Activated CD4-positive, alpha-beta T cell treated with anti-CD3 and anti-CD28 coated beads, Interleukin-2, amount 50 U/mL, for 1 hour (primary cell): ENCODE measurements around the gene TMEM89.

ENCODE experiments used
- DNase-seq: peaks from one replicate; pipeline ENCODE4 v3.0.0-alpha.2; 2020

Gene TMEM89, protein sequence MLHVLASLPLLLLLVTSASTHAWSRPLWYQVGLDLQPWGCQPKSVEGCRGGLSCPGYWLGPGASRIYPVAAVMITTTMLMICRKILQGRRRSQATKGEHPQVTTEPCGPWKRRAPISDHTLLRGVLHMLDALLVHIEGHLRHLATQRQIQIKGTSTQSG

DNA sequence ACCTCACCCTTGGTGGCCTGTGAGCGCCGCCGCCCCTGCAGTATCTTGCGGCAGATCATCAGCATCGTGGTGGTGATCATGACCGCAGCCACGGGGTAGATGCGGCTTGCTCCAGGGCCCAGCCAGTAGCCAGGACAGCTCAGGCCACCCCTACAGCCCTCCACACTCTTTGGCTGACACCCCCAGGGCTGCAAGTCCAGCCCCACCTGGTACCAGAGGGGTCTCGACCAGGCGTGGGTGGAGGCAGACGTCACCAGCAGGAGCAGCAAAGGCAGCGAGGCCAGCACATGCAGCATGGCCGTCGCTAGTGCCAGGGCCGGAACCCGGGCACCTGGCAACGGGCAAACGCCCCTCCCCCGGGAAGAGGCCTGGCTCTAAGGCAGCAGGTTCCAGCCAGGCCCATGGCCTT lies at the start of gene TMEM89:
Gene TMEM89, minus strand, starts transcription at position 309 of the 409 bp plus-strand sequence. Its CDS starts 13 bp downstream, at position 296.
- DNase-seq: no peak

DNA sequence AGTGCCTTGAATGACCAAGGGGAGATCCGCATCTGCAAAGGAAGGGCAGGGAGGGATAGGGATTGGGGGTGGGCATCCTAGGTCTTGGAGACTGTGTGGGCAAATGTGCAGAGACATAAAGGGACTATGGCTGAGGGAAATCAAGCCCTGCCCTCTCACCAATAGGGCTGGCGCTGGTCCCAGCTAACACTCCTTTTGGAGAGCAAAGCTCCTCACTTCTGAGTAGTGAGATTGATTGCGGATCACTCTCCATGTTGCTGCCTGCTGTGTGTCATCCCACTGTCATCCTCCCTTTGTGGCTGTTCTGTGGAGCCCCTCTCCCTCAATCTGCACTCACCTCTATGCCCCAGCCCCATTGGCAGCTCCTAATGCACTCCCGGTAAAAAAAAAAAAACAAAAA lies 43.4 kb upstream of the TMEM89 start:
- DNase-seq: no peak

DNA sequence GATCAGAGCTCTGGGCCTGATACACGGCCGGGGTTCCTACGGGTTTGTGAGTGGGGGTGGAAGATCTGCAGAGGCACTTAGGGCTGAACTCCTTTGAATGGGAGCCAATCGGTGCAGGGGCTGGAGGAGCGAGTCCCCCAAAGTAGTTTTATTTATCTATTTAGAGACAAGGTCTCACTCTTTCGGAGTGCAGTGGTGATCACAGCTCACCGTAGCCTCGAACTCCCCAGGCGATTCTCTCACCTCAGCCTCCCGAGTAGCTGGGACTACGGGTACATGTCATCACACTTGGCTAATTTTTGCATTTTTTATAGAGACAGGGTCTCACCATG lies 42.7 kb upstream of the TMEM89 start:
- DNase-seq: no peak

DNA sequence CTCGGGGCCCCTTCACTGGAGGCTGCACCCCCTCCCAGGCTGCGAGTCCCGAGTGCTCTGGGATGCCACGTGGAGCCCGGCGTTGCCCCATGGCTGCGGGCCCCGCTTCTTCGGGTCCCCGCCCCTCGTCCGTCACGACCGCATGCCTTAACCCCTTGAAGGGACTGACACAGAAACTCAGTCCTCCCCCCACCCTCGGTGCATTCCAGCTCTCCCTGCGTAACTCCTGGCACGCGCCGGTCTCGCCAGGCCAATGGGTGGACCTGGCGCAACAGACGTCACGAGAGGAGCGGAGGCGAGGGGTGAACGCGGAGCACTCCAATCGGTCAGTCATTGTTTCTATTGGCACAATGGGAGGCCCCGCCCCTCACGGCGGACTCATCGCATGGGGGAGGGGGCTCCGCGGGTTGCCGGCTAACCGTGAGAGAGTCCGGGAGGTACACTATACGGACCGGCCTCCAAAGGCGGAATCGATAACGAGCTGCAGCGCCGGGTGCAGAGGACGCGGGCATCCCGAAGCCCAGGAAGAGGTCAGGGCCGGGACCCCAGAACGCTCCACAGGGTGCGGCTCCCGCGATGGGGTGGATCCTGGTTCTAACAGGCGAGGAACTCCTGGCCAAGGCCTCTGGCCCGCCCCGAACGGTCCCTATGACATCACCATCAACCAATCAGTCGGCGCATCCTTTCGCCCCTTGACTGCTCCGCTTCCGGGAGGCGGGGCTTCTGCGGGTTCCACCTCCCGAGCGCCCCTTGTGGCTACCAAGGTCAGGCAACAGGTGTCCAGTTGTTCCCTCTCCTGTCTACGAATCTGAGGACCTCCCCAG lies 42.1 kb upstream of the TMEM89 start:
- peak; percentile 80 for DNase-seq

DNA sequence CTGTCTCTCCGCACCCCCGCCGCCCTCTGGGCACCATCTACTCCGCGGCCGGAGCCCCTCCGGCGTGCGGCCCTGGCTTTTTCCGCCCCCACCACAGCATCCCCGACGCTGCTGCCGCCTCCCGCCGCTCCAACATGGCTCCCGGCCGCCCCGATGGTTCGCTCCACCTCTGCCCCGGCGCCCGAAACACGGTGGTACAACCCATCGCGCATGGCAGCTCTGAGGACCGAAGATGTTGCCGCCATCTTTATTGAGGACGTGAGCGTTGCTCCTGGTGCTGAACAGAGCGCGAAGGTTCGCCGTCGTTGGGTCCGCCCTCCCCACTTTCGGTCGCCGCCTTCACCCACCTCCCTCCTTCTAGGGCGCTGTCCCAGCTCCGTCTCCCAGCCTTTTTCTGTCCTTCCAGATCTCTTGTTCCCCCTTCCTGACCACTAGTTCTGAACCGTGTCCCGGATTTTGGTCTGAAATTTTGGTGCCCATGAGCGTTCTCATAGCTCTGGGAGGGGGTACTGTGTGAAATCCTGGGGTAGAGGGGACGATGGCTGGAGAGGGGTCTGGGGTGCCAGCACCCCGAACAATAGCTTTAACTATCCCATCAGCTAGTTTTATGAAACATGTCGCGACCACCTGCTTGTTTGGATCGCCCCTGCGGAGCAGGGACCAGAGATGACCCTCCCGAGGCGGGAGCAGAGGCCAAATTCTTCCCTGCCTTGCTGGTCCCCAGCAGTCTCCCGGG lies 41.4 kb upstream of the TMEM89 start, which contains the start of gene CELSR3:
Gene CELSR3, minus strand, starts transcription at position 134 of the 736 bp plus-strand sequence. CDS start 252 bp downstream, outside the sequence.
- DNase-seq: peak; percentile 60

DNA sequence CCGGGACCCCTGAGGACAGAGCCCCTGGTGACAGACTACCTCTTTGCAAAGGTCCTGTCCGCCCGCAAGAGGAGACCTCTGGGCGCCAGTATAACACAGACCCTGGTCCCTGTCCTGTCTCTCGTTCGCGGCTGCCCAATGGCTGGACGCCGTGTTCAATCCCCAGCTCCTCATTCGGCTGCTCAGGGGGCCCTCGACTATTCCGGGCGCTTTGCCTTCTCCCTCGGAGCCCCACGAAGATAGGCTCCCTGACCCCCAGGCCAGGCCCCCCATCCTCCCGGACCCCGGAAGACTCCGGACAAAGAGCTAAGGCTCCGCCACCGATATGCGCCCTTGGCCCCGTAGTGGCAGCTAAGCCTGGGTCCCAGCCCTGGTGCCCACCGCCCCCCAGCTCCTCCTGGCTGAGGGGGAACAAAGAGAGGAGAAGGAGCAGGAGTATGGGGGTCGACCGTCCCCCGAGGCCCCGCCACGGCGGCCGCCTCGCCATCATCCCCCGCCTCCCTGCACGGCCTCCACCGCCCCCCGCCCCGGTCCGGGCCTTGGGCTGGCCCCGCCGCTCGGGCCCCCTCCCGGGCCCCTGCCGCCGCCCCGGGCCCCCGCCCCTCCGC lies 40.7 kb upstream of the TMEM89 start:
- no peak for DNase-seq

DNA sequence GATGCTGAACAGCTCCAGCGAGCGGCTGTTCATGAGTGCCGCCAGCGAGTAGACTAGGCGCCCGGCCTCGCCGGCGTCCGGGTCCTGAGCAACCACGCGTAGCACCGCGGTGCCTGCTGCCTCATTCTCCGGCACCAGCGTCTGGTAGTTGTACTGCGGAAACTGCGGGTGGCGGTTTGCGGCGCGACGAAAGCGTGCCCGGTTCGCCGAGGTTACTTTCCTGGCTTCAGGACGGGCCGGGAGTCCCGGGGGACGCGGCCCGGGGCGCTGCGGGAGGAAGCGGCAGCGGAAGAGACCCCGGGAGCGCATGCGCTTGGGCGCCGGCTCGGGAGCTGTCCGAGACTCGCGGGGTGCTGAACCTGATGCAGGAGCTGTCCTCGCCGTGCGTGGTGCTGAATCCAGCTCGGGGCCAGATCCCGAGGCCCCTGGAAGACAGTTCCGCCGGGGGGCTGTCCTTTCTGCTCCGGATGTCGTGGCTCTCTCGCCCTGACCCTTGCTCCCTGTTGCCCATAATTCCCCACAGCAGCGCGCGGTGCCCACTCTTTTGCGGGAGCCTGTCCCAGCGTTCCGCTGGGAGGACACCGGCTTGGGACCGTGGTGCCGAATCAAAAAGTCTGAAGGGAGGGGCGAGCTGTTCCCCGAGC lies 40.1 kb upstream of the TMEM89 start:
- peak; percentile 76 for DNase-seq

DNA sequence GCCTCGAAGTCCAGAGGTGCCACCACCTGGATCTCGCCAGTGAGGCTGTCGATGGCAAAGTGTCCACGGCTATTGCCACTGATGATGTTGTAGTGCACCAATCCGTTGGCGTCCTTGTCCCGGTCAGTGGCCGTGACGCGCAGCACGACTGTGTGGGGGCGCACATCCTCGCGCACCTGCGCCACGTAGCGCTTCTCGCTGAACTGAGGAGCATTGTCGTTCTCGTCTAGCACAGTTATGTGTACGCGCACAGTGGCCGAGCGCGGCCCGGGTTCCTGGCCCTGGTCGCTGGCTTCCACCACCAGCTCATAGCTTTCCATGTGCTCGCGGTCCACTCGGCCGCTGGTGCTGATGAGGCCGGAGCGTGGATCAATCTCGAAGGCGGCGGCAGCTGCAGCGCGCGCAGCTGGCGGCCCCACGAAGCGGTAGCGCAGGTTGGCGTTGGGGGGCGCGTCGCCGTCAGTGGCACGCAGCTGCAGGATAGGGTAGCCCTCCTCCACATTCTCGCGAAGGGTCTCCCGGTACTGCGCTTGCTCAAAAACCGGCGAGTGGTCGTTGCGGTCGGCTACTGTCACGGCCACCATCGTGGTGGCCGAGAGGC lies 39.3 kb upstream of the TMEM89 start:
- DNase-seq: no peak

DNA sequence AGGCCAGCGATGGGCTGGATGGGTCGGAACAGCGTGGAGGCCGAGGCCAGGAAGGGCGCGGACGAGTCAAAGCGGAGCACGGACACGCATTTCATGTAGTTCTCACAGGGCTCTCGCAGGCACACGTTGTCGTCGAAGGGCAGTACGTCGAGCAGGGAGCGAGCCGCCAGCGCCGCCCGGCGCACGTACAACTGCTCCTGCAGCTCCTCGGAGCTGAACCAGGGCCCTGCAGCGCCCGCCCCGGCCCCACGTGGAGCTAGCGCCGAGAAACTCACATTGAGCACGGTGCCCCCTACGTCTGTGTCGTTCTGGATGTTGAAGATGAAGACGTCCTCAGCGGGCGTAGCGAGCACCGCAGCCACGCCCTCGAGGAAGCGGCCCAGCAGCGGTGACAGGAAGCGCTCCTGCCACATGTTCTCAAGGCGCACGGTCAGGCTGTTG lies 35.3 kb upstream of the TMEM89 start:
- peak; percentile 20 for DNase-seq

DNA sequence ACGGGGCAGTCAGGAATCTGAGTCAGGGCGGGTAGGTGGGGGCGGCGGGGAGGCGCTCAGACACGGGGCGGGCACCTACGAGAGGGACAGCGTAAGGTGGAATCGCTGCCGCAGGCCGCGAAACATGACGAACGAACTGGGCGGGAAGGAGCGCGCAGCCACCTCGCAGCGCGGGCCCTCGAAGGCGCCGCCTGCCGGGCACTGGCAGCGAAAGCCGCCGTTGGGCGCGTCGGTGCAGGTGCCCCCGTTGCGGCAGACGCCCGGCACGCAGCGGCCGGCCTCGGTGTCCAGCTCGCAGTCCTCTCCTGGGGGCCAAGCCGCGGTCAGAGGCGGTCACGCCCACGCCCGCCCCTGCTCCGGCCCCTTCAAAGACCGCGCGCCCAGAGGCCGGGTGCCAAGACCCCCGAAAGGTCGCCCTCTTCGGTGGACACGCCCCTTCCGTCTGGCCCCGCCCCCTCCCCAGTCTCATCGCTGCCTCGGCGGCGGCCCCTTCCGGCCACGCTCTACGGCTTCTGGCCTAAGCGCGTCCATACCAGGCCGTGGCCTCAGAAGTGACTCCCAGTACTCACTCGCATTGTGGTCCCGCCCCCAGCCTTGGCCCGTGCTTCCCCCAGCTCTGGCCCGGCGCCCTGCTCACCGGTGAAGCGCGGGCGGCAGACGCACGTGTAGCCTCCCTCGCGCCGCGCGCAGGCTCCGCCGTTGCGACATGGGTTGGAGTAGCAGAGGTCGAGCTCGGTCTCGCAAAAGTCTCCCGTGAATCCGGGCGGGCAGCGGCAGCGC lies 34.7 kb upstream of the TMEM89 start:
- peak; percentile 80 for DNase-seq

DNA sequence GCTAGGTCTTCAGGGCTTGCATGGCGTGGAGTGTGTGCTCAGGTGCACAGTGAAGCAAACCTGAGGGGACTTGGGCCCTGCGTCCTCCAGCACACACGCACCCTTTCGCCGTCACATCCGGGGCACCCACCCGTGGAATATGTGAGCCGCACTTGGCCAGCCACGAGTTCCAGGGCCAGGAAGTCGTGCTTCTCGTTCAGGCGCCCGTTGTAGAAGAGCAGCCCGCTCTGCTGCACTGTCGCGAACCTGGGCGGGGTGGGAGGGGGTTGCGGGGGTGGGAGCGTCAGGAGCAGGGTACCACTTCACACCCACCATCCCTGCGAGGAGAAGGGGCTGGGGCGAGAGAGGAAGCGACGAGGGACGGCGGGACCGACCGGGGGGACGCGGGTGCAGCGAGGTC lies 34.0 kb upstream of the TMEM89 start:
- DNase-seq: peak; percentile 56

DNA sequence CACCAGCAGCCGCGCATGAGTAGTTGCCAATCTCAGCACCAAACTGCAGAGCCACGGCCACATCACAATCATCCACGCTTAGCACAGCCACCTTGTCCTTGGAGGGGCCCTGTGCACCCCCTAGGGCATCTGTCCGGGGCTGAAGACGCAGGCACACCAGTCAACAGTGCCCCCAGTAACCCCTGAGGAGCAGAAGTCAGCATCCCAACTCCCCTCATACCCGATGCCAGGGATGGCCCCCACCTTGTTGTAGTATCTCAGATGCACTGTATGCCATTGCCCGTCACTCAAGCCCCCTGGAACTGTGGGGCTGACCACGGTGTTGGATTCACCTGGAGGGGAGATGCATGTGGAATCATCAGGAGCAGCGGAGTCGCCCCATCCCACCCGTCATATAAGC lies 33.5 kb upstream of the TMEM89 start:
- no peak for DNase-seq

DNA sequence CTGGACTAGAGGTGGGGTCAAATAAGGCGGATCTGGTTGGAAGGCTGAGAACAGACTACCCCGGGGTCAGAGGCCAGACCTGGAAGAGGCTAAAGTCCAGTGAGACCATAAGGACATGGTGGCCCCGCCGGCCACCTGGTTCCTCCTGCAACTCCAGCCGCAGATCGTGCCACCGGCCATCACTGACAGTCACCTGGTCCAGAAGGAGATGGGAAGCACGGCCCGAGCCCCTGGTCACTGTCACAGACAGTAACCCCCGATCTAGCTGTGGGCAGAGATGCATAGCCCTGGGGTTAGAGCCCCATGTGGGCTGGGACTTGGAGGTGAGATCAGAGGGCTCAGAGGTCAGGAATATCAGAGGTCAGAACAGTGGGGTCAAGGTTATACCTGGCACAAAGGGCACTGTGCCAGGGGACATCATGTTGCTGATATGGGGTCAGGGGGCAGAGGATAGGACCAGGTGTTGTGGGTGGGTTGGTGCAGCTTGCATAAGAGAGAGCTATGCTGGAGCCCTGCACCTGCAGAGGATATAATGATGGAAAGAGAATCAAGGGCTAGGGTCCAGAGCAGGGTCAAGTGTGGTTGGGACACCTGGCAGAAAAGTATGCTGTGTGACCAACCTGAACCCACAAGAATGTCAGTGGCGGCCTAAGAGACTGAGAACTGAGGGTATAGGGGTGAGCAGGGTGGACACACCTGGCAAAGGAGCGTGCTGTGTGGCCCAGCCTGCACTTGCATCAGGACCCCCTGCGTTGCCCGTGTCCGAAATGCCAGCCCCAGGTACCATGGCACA lies 31.6 kb upstream of the TMEM89 start:
- DNase-seq: no peak

DNA sequence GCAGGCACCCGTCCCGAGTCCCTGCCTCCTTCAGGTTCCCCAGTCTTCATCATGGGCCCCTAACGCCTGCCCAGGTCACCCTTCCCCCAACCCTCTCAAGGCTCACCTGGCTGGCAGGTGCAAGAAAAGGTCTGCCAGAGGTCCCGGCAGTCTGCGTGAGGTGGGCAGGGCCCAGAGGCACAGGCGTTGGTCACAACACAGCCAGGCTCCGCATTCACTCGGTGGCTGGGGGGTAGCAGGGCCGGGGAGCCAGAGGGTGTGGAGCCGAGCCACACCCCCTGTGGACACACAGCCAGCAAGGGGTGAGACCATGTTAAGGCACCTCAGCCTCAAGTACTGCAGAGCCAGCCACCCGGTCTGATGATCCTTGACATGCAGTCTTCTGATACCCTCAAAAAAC lies 30.2 kb upstream of the TMEM89 start:
- no peak for DNase-seq

DNA sequence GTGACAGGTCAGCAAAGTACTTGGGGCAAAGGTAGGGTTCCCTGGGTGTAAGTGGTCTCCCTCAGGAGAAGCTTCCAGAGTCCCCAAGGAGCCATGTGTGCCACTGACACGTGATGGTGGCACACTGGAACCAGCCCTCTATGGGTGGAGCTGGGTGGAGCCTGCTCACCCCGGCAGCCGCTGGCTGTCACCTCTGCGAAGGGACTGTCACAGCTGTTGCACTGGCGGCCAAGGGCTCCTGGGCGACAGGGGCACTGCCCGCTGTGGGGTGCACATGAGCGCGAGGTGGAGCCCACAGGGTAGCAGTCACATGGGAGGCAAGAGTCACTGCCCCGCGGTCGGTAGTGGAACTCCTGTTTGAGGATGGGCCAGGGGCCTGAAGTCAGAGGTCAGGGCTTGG lies 29.2 kb upstream of the TMEM89 start:
- DNase-seq: no peak

DNA sequence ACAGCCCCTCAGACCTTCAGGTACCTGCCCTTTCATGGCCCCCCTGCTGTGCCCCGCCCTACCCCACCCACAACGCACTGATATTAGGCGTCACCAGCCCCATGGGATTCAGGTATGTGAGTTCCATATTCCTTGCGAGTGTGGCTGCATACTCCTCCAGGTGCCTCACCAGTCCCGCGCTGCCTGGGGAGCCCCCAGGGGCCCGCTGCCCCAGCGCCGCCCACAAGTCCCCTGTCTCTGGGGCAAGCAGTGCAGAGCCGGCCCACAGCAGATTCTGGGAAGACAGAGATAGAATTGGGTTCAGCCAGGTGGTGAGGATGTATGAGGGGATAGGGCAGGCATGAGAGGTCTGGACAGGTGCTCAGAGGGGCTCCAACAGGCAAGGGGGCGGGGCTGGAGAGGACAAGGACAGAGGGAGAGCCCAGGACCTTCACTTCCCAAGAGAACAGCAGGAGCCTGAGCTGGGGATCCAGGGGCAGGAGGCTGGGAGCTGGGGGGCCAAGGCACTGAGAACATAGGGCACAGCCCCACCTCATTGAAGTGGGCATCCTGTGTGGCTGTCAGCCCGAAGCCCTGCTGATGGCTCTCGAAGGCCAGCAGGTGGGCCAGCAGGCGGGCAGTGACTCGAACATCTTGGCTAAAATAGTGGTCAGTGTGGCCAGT lies 26.8 kb upstream of the TMEM89 start:
- DNase-seq: no peak

DNA sequence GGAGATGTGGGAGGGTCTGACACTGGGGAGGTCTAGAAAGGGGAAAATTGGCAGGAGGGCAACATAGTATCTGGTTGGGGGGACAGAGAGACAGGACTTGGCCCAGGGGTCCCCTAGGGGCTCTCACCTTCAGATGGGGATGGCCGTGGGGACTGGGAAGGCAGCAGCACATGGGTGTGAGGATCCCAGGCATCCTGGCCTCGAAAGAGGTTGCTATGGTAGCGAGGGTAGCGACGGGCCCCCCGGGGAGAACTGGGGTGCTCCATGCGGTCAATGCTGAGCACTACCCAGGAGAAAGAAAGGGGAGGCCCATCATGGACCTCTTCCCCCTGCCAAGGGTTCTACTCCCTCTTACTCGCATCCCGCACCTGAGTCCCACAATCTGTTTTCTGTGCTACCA lies 26.1 kb upstream of the TMEM89 start:
- no peak for DNase-seq

DNA sequence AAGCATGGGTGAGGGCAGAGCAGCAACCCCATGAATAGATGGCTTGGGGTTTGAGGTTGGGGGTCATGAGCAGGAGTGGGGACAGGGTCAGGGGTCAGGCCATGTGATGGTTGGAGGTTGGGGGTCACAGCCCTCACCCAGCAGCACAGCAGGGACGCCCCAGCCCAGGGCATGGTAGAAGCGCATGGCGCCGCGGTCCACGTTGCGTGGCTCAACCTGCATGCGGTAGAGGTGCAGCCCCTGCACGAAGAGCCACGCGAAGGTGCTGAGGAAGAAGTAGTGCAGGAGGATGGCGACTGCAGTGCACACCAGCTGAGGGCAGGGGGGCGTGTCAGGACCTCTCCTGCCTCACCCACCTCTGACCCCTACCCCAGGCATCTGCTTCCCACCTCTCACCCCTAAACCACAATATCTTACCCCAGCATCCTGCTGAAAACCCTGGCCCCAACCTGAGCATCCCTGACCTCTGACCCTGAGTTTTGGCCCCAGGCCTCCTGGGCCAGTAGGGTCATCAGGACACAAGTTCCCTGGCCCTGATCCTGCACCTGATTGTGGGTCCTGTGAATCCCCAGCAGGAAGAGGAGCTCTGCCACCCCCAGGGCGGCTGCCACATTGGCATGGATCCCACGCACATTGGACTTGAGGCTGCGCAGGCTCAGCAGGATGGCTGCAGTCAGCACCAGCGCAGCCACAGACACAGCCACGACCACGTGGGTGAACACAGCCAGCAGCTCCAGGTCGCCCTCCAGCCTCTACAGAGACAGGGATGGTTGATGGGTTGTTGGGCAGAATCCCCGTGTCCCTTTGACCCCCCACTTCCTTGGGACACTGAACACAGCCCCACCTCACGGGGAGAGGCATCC lies 23.6 kb upstream of the TMEM89 start:
- DNase-seq: no peak

DNA sequence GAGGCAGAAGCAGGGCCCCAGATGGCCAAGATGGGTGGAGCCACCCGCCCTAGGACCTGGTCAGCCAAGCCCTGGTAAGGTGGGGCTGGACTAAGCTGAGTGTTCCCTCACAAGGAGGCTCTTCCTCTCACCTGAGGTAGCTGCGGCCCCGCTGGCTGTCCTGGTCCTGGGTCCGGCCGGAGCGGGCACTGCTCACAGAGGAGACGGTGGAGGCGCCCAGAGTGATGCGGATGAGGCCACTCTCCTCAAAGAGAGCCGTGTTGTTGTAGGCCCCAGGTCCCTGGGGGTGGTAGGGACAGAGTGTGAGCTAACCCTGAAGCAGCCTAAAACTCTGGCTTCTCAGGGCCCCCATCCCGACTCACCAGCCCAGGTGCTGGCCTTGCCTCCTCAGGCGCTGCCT lies 21.0 kb upstream of the TMEM89 start:
- no peak for DNase-seq
